Osteocyte (in vitro differentiated cells): ENCODE measurements around the gene PRPF38B. TPM values are rescaled to one million over a fixed set of nuclear protein-coding genes. Genes with fewer than 3 reads are reported as not detected.

Source experiments
- DNase-seq: peaks from one replicate; pipeline ENCODE4 v3.0.0; 2021; ENCODE audit warnings: mixed read lengths; ENCODE audit not compliant: unreplicated experiment; ENCODE audit errors: extremely low spot score
- H3K27ac Mint-ChIP-seq: one replicate; pipeline ENCODE4 v1.8.0; 2021; ENCODE audit warnings: mild to moderate bottlenecking, mixed read lengths; ENCODE audit not compliant: unreplicated experiment
- H3K27me3 Mint-ChIP-seq: one replicate; pipeline ENCODE4 v1.8.0; 2021; ENCODE audit warnings: mixed read lengths; ENCODE audit not compliant: unreplicated experiment
- H3K36me3 Mint-ChIP-seq: one replicate; pipeline ENCODE4 v1.8.0; 2021; ENCODE audit warnings: mixed read lengths; ENCODE audit not compliant: unreplicated experiment
- H3K4me1 Mint-ChIP-seq: one replicate; pipeline ENCODE4 v1.8.0; 2021; ENCODE audit warnings: mixed read lengths; ENCODE audit not compliant: unreplicated experiment
- H3K4me3 Mint-ChIP-seq: one replicate; pipeline ENCODE4 v1.8.0; 2021; ENCODE audit warnings: mild to moderate bottlenecking, moderate library complexity, mixed read lengths; ENCODE audit not compliant: unreplicated experiment
- H3K9me3 Mint-ChIP-seq: one replicate; pipeline ENCODE4 v1.8.0; 2021; ENCODE audit warnings: mixed read lengths; ENCODE audit not compliant: unreplicated experiment
- total RNA-seq: library from RNA; stranded (reverse); gene quantifications from 2 replicates; pipeline ENCODE4 v1.2.1, GENCODE V29; 2021
- TF ChIP-seq, protein P1 (sequence below): fragments of 200-600 bp; sonication (generic); IDR thresholded peaks from 2 replicates; pipeline ENCODE4 v1.5.0; 2021; ENCODE audit warnings: antibody characterized with exemption, mild to moderate bottlenecking, moderate library complexity

Gene PRPF38B
- total RNA-seq, 1 donor from 2014 or later: 39.2 TPM

DNA sequence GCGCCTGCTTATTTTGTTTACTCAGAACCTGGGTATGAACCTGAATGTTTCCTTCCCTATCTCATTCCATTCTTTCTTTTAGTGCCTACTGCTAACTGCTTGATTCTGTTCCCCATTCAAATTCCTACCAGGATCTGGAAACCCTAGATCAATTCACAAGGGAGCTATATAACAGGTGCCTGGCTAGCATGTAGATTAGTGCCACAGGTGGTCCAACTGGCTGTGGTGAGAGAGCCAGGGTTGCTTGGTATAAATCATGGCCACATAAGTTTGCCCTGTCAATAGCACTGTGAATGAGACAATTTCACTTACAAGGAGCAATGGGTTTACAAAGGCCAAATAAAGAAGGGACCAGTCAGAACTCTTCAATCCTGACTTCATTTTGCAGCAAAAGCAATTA is 6.6 kb upstream of the PRPF38B start:
- peaks cover 31% of the 10 kb centered on the region for H3K27me3 Mint-ChIP-seq
- no peak overlapping the region for H3K27ac Mint-ChIP-seq
- no peaks in the 10 kb centered on the region for H3K36me3 Mint-ChIP-seq
- no peak for DNase-seq
- no peaks in the 10 kb centered on the region for H3K9me3 Mint-ChIP-seq
- TF ChIP-seq, protein P1, sequence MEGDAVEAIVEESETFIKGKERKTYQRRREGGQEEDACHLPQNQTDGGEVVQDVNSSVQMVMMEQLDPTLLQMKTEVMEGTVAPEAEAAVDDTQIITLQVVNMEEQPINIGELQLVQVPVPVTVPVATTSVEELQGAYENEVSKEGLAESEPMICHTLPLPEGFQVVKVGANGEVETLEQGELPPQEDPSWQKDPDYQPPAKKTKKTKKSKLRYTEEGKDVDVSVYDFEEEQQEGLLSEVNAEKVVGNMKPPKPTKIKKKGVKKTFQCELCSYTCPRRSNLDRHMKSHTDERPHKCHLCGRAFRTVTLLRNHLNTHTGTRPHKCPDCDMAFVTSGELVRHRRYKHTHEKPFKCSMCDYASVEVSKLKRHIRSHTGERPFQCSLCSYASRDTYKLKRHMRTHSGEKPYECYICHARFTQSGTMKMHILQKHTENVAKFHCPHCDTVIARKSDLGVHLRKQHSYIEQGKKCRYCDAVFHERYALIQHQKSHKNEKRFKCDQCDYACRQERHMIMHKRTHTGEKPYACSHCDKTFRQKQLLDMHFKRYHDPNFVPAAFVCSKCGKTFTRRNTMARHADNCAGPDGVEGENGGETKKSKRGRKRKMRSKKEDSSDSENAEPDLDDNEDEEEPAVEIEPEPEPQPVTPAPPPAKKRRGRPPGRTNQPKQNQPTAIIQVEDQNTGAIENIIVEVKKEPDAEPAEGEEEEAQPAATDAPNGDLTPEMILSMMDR: no peak
- H3K4me1 Mint-ChIP-seq: peaks cover 7% of the 10 kb centered on the region
- no peak overlapping the region for H3K4me3 Mint-ChIP-seq

- TF ChIP-seq, protein P1: no peak
- no peak overlapping the region for H3K27ac Mint-ChIP-seq
- no peak for DNase-seq
- peaks cover 17% of the 10 kb centered on the region for H3K4me1 Mint-ChIP-seq
- H3K36me3 Mint-ChIP-seq: no peaks in the 10 kb centered on the region
- H3K27me3 Mint-ChIP-seq: peaks cover 31% of the 10 kb centered on the region
- H3K9me3 Mint-ChIP-seq: no peaks in the 10 kb centered on the region
- no peak overlapping the region for H3K4me3 Mint-ChIP-seq
Observed at GRCh38 chr1:108686614-108687313, 5.3 kb upstream of the PRPF38B start.

GRCh38 chr1:108691128-108691941 is 775 bp upstream of the PRPF38B start:
- H3K9me3 Mint-ChIP-seq: no peaks in the 10 kb centered on the region

GRCh38 chr1:108692724-108693655 is 880 bp downstream of the PRPF38B start:
- Mint-ChIP-seq H3K27me3 (peaks cover 14% of the 10 kb centered on the region), H3K9me3 (no peaks in the 10 kb centered on the region), H3K36me3 (peaks cover 22% of the 10 kb centered on the region), H3K4me3 (peak overlapping the region; percentile 92), H3K27ac (peak overlapping the region; percentile 98), H3K4me1 (peaks cover 34% of the 10 kb centered on the region)
- no peak for DNase-seq
- TF ChIP-seq, protein P1: peak; percentile 30

More at GRCh38 chr1:108691128-108691941, 775 bp upstream of the PRPF38B start:
- peaks cover 41% of the 10 kb centered on the region for H3K4me1 Mint-ChIP-seq
- peaks cover 7% of the 10 kb centered on the region for H3K36me3 Mint-ChIP-seq
- peaks cover 20% of the 10 kb centered on the region for H3K27me3 Mint-ChIP-seq
- H3K27ac Mint-ChIP-seq: peak overlapping the region; percentile 98
- peak overlapping the region; percentile 92 for H3K4me3 Mint-ChIP-seq
- DNase-seq: no peak
- TF ChIP-seq, protein P1: no peak
